ENCODE measurements around the gene DRGX. TPM values are rescaled to one million over a fixed set of nuclear protein-coding genes. Genes with fewer than 3 reads are reported as not detected.

The DRGX gene
- total and polyA plus RNA-seq, 2 of the 4 experiments (the other 2 are of a cell fraction) = not detected

- H2BK20ac ChIP-seq (ENCODE audit: low read depth, low read length) = no peak overlapping the region
- no peak overlapping the region for H2BK120ac ChIP-seq (ENCODE audit: low read depth, low read length)
- H2AFZ ChIP-seq (replicated peaks; ENCODE audit: low read length, poor library complexity) = no peak overlapping the region
- H4K8ac ChIP-seq (ENCODE audit: low read depth in 2 of 2, low read length in 2 of 2) = no peak overlapping the region
- H3K4me3 ChIP-seq (ENCODE audit: insufficient read depth, low read depth, low read length) = no peak overlapping the region
- H3K4ac ChIP-seq (ENCODE audit: low read depth, low read length) = no peak overlapping the region
- H3K56ac ChIP-seq (ENCODE audit: extremely low read depth, insufficient read depth, low read length) = no peak overlapping the region
- no peak overlapping the region for H3K27ac ChIP-seq (ENCODE audit: insufficient read depth, low read length)
- BruUV-seq (replicated peaks) = no TSS peak
- H3K9me1 ChIP-seq (ENCODE audit: insufficient read depth, low read length) = no peaks in the 10 kb centered on the region
- H2AK5ac ChIP-seq (ENCODE audit: low read depth, low read length) = no peak overlapping the region
- no peaks in the 10 kb centered on the region for H3K9me3 ChIP-seq (ENCODE audit: control insufficient read depth, insufficient read depth, low read length)
- H3K4me2 ChIP-seq (ENCODE audit: low read depth, low read length) = no peak overlapping the region
- H3K18ac ChIP-seq (ENCODE audit: low read depth, low read length) = no peak overlapping the region
- TF ChIP-seq MAZ (IDR thresholded peaks at IDR 0.05; ENCODE audit: borderline replicate concordance, low read depth, low read length) (no peak), FOS (IDR thresholded peaks at IDR 0.05; ENCODE audit: low read depth, low read length) (no peak), MAFK (IDR thresholded peaks at IDR 0.05; ENCODE audit: low read depth, low read length) (no peak), MXI1 (IDR thresholded peaks at IDR 0.05; ENCODE audit: borderline replicate concordance, low read depth, low read length) (no peak), RFX5 (IDR thresholded peaks at IDR 0.05; ENCODE audit: low read depth, low read length) (no peak), RCOR1 (IDR thresholded peaks at IDR 0.05; ENCODE audit: insufficient replicate concordance, low read length) (no peak), CHD1 (IDR thresholded peaks at IDR 0.05; ENCODE audit: low read depth, low read length) (no peak), ELK1 (IDR thresholded peaks at IDR 0.05; ENCODE audit: borderline replicate concordance, low read depth, low read length) (no peak), POLR2A (IDR thresholded peaks at IDR 0.05; ENCODE audit: low read depth, low read length) (no peak), RAD21 (IDR thresholded peaks at IDR 0.05; ENCODE audit: low read length) (no peak)
- no peaks in the 10 kb centered on the region for H3K4me1 ChIP-seq (ENCODE audit: control insufficient read depth, insufficient read depth, low read length)
- no peak overlapping the region for H2BK15ac ChIP-seq (ENCODE audit: low read depth, low read length)
- no peak overlapping the region for H4K5ac ChIP-seq (ENCODE audit: low read depth, low read length)
- no peak overlapping the region for H3K23ac ChIP-seq (ENCODE audit: low read depth, low read length)
- WGBS, 2 experiments (ENCODE audit: extremely low coverage in 2 of 2, insufficient read length in 1 of 2) = no CpG with 5 or more reads among the region's 8 CpGs
- H4K91ac ChIP-seq (ENCODE audit: insufficient read depth, low read depth, low read length) = no peak overlapping the region
- no peak overlapping the region for H2BK5ac ChIP-seq (ENCODE audit: low read depth, low read length, poor library complexity, severe bottlenecking)
- H3K14ac ChIP-seq (replicated peaks; ENCODE audit: low read depth, low read length) = no peak overlapping the region
- no peak for ATAC-seq (ENCODE audit: low read depth)
- in situ Hi-C loops (cut with MboI; ENCODE audit: low sequenced_read_pairs) (no loop called here), intact Hi-C loops (cut with micrococcal nuclease) (no loop called here), dilution Hi-C loops (cut with HindIII; ENCODE audit: low sequenced_read_pairs, unreplicated experiment) (no loop called here)
- H3K36me3 ChIP-seq (ENCODE audit: control insufficient read depth, insufficient read depth, low read length) = no peaks in the 10 kb centered on the region
- H2AK9ac ChIP-seq (replicated peaks; ENCODE audit: low read depth, low read length, poor library complexity) = no peak overlapping the region
- no peaks in the 10 kb centered on the region for H3K79me1 ChIP-seq (ENCODE audit: low read depth in 1 of 2, low read length in 2 of 2)
- no peak overlapping the region for H3K9ac ChIP-seq (ENCODE audit: low read depth, low read length)
- peaks cover 8% of the 10 kb centered on the region for H3K27me3 ChIP-seq (ENCODE audit: control insufficient read depth, insufficient read depth, low read length)
- no peaks in the 10 kb centered on the region for H4K20me1 ChIP-seq (ENCODE audit: insufficient read depth, low read length)
- ChIA-PET CTCF (no interaction called here), POLR2A (ENCODE audit: unreplicated experiment) (no interaction called here)
- no peak for DNase-seq
Measured at GRCh38 chr10:49363309-49364031, 32.4 kb downstream of the DRGX start.

All from IMR-90 (cell line).